ENCODE data around the gene GLT8D1.

The GLT8D1 gene

GRCh38 chr3:52655895-52656294 is 49.7 kb downstream of the GLT8D1 start:
- TF ChIP-seq, protein P1, sequence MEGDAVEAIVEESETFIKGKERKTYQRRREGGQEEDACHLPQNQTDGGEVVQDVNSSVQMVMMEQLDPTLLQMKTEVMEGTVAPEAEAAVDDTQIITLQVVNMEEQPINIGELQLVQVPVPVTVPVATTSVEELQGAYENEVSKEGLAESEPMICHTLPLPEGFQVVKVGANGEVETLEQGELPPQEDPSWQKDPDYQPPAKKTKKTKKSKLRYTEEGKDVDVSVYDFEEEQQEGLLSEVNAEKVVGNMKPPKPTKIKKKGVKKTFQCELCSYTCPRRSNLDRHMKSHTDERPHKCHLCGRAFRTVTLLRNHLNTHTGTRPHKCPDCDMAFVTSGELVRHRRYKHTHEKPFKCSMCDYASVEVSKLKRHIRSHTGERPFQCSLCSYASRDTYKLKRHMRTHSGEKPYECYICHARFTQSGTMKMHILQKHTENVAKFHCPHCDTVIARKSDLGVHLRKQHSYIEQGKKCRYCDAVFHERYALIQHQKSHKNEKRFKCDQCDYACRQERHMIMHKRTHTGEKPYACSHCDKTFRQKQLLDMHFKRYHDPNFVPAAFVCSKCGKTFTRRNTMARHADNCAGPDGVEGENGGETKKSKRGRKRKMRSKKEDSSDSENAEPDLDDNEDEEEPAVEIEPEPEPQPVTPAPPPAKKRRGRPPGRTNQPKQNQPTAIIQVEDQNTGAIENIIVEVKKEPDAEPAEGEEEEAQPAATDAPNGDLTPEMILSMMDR (IDR thresholded peaks at IDR 0.05; ENCODE audit: low read depth, low read length): no peak
- no peak overlapping the region for H3K4me3 ChIP-seq (ENCODE audit: low read depth, low read length)

GRCh38 chr3:52651592-52651991 is 54.0 kb downstream of the GLT8D1 start:
- TF ChIP-seq, protein P1 (IDR thresholded peaks at IDR 0.05; ENCODE audit: low read depth, low read length): no peak
- no peak overlapping the region for H3K4me3 ChIP-seq (ENCODE audit: low read depth, low read length)

DNA sequence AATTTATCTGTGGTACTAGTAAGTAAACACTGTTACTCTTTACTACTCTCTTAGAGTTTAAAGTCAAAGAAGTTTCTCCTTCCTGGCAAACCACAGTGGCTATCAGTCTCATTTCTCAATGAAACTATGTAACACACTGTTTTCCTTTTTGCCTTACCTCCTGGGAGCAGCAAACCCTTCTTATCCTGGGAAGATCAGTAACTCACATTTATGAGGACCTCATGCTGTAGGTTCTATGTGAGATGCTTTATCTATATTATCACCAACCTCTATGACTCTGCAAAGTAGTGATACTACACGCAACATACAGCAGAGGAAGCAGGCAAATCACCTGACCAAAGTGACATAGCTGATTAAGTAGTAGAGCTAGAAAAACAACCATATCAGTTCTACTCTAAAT is 55.2 kb downstream of the GLT8D1 start:
- no peak overlapping the region for H3K4me3 ChIP-seq (ENCODE audit: low read depth, low read length)
- TF ChIP-seq, protein P1 (IDR thresholded peaks at IDR 0.05; ENCODE audit: low read depth, low read length): no peak

- H3K4me3 ChIP-seq (ENCODE audit: low read depth, low read length): no peak overlapping the region
- TF ChIP-seq, protein P1 (IDR thresholded peaks at IDR 0.05; ENCODE audit: low read depth, low read length): no peak
These were observed 56.0 kb downstream of the GLT8D1 start for GRCh38 chr3:52649461-52650210.

GRCh38 chr3:52645549-52645948 is 60.0 kb downstream of the GLT8D1 start:
- TF ChIP-seq, protein P1 (IDR thresholded peaks at IDR 0.05; ENCODE audit: low read depth, low read length): no peak
- H3K4me3 ChIP-seq (ENCODE audit: low read depth, low read length): no peak overlapping the region
